Activated CD4-positive, alpha-beta memory T cell treated with anti-CD3 and anti-CD28 coated beads for 36 hours (primary cell): Measurements from ENCODE around the gene CCL17. TPM values are rescaled to one million over a fixed set of nuclear protein-coding genes. Genes with fewer than 3 reads are reported as not detected.

Experiments used
- CTCF ChIA-PET: fragments of 350-600 bp; sonication (Branson Sonifier 250); formaldehyde crosslinking; loops from one replicate; lab custom pipeline; 2021; ENCODE audit warnings: antibody characterized with exemption, inconsistent platforms; lab: Charles Lee
- POLR2A ChIA-PET: fragments of 350-600 bp; sonication (Branson Sonifier 250); formaldehyde crosslinking; loops from one replicate; lab custom pipeline; 2021; ENCODE audit warnings: antibody characterized with exemption; lab: Charles Lee
- DNase-seq: peaks from one replicate; pipeline ENCODE4 v3.0.0-alpha.2; 2020
- H3K27ac Mint-ChIP-seq: one replicate; pipeline ENCODE4 v1.8.0; 2021; ENCODE audit warnings: mixed read lengths
- H3K27me3 Mint-ChIP-seq: one replicate; pipeline ENCODE4 v1.8.0; 2021; ENCODE audit warnings: mixed read lengths
- H3K36me3 Mint-ChIP-seq: one replicate; pipeline ENCODE4 v1.8.0; 2021; ENCODE audit warnings: mixed read lengths
- H3K4me1 Mint-ChIP-seq: one replicate; pipeline ENCODE4 v1.8.0; 2021; ENCODE audit warnings: low read depth, mixed read lengths
- H3K4me3 Mint-ChIP-seq: one replicate; pipeline ENCODE4 v1.8.0; 2021; ENCODE audit warnings: mild to moderate bottlenecking, mixed read lengths
- H3K9me3 Mint-ChIP-seq: one replicate; pipeline ENCODE4 v1.8.0; 2021; ENCODE audit warnings: mixed read lengths
- intact Hi-C: fragments of 100-400 bp; cut with micrococcal nuclease; formaldehyde crosslinking; loops from one replicate; pipeline ENCODE4 v1.15.1; 2023
- total RNA-seq, 2 experiments: library from RNA; stranded (reverse); gene quantifications; one replicate each; pipeline ENCODE4 v1.2.3, GENCODE V29; 2021

The CCL17 gene
- total RNA-seq, 2 experiments from 2014 or later, result 1.6 to 3.1 TPM

DNA sequence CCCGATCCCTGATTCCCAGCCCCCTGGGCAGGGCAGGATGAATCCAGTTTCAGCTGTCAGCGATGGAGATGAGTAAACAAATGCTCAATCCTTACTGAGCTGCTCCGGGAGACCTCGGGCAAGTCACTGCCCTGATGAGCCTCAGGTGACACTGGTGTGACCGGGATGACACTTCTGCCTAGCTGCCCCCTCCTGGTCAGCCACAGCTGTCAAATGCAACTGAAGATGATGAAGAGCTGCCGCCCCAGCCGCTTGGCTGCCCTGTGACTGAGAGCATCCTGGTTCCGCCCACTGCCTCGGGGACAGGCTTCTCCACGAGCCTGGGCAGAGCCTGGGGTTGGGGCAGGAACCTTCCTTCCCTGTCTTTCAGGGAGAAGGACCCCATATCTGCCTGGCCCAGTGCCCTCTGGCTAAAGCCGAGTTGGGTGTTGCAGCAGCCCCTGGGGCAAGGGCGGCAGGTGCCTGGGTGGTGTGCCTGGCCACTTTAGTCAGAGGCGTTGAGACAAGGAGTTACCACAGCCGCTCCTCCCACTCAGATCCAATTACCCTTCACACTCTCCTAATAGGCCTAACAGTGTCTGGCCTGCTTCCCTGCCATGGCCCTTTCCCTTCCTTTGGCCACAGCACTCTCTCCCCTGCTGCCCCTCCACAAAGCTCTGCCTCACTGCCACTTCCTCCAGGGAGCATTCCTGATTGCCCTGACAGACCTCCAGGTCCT lies 5.5 kb downstream of the CCL17 start:
- ChIA-PET POLR2A (no interaction called here), CTCF (interaction anchor here (0.7 kb wide), 1 partner anchor 10 kb away, joined by 3 read pairs; no protein-coding TSS in a partner anchor)
- Mint-ChIP-seq H3K27me3 (no peaks in the 10 kb centered on the region), H3K4me1 (peaks cover 2% of the 10 kb centered on the region), H3K4me3 (no peak overlapping the region), H3K36me3 (no peaks in the 10 kb centered on the region), H3K9me3 (no peaks in the 10 kb centered on the region), H3K27ac (no peak overlapping the region)
- no peak for DNase-seq
- intact Hi-C loops, result no loop called here

DNA sequence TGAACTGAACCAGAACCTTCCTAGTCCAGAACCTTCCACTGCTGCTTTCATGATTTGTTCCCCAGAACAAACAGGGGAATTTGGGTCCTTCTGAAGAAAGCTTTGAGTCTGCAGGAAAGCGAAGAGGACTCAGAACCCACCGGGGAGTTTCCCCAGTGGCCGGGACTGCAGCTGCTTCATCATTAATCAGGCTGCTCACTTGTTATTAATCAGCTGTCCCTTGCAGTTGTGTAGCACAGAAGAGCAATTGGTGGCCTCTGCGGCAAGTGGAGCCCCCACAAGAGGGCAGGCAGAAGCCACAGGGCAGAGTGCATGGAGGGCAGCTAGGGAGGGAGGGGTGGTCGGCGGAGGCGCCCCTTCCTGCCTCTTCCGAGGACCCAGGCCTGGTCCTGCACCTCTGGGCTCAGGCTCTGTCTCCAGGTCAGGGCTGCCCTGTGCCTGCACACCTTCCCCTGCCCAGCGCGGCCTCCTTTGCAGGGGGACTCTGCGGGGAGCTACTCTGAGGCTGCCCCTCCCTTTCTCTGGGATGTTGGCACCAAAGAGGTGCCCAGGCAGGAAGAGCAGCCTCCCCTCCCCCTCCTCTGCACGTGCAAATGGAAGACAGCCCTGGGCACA lies 6.9 kb downstream of the CCL17 start:
- Mint-ChIP-seq H3K4me1 (no peaks in the 10 kb centered on the region), H3K36me3 (no peaks in the 10 kb centered on the region), H3K9me3 (no peaks in the 10 kb centered on the region), H3K4me3 (no peak overlapping the region), H3K27me3 (no peaks in the 10 kb centered on the region), H3K27ac (no peak overlapping the region)
- ChIA-PET CTCF (interaction anchor here (4.1 kb wide), 1 partner anchor 111 kb away, joined by 19 read pairs; no protein-coding TSS in a partner anchor), POLR2A (no interaction called here)
- intact Hi-C loops, result no loop called here
- no peak for DNase-seq

DNA sequence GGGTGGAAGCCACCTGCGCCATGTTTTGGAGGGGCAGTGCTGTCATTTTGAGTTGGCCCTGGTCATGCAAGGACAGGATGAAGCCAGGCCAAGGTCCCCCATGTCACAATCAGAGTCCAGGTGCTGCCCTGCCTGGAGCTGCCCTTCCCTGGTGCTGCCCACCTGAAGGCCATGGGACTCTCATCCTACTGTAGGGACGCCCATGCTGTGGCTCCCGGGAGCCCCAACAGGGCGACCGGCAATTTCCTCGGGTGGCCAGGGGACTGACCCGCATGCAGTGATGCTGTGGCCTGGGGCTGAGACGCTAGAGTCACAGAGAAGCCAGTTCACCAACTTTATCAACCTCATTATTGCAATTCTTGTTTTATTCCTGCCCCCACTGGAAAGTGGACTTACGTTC lies 8.0 kb downstream of the CCL17 start:
- no peaks in the 10 kb centered on the region for H3K36me3 Mint-ChIP-seq
- intact Hi-C loops, result no loop called here
- peaks cover 8% of the 10 kb centered on the region for H3K4me1 Mint-ChIP-seq
- H3K9me3 Mint-ChIP-seq, result no peaks in the 10 kb centered on the region
- no peak for DNase-seq
- POLR2A ChIA-PET, result no interaction called here
- H3K4me3 Mint-ChIP-seq, result no peak overlapping the region
- H3K27me3 Mint-ChIP-seq, result no peaks in the 10 kb centered on the region
- no peak overlapping the region for H3K27ac Mint-ChIP-seq
- CTCF ChIA-PET, result interaction anchor here (0.9 to 4.1 kb wide), 3 partner anchors 107 to 113 kb away, joined by 3 to 19 read pairs (median 6); no protein-coding TSS in a partner anchor

GRCh38 chr16:57413301-57413730 lies 8.7 kb downstream of the CCL17 start:
- Mint-ChIP-seq H3K9me3 (no peaks in the 10 kb centered on the region), H3K4me3 (no peak overlapping the region), H3K27me3 (no peaks in the 10 kb centered on the region), H3K4me1 (peaks cover 10% of the 10 kb centered on the region), H3K27ac (no peak overlapping the region), H3K36me3 (no peaks in the 10 kb centered on the region)
- no peak for DNase-seq
- ChIA-PET CTCF (interaction anchor here (0.9 to 4.1 kb wide), 3 partner anchors 107 to 113 kb away, joined by 3 to 19 read pairs (median 6); no protein-coding TSS in a partner anchor), POLR2A (no interaction called here)
- intact Hi-C loops, result no loop called here

DNA sequence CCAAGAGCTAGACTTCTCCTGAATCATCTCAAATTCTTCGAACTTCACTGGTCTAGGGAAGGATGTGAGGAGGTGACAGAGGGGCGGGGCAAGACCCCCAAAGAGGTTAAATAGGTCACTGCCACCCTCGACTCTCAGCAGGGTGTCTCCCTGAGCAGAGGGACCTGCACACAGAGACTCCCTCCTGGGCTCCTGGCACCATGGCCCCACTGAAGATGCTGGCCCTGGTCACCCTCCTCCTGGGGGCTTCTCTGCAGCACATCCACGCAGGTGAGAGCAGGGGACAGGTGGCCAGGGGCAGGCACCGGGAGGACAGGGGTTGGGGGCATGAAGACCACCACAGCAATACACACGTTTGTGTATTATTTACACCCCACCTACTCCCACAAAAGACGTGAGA lies 9.2 kb downstream of the CCL17 start:
- POLR2A ChIA-PET, result no interaction called here
- H3K9me3 Mint-ChIP-seq, result no peaks in the 10 kb centered on the region
- H3K4me3 Mint-ChIP-seq, result no peak overlapping the region
- no peak for DNase-seq
- H3K4me1 Mint-ChIP-seq, result peaks cover 10% of the 10 kb centered on the region
- H3K36me3 Mint-ChIP-seq, result no peaks in the 10 kb centered on the region
- intact Hi-C loops, result no loop called here
- H3K27me3 Mint-ChIP-seq, result no peaks in the 10 kb centered on the region
- H3K27ac Mint-ChIP-seq, result no peak overlapping the region
- CTCF ChIA-PET, result interaction anchor here (1.6 to 4.1 kb wide), 2 partner anchors 111 to 114 kb away, joined by 6 to 19 read pairs; no protein-coding TSS in a partner anchor

DNA sequence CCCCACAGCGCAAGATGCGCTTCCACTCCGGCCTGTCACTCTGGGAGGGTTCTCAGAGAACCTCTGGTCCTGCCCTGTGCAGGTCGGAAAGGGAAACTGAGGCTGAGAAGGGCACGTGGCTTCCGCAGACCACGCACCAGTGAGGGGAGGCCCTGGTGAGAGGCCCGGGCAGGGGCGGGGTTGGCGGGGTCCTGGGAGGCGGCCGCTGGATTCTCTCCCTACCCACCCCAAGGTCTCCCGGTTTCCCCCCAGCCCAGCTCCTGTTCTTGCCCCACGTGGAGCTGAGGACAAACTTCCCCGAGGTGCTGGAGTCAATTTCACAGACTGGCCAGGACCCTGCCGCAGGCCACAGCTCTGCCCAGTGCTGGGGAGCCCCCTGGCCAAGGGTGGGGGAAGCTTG lies 11.5 kb downstream of the CCL17 start:
- Mint-ChIP-seq H3K27me3 (no peaks in the 10 kb centered on the region), H3K9me3 (no peaks in the 10 kb centered on the region), H3K4me1 (peaks cover 13% of the 10 kb centered on the region), H3K4me3 (no peak overlapping the region), H3K27ac (no peak overlapping the region), H3K36me3 (no peaks in the 10 kb centered on the region)
- ChIA-PET POLR2A (interaction anchor here (0.7 kb wide), 1 partner anchor 99 kb away, joined by 3 read pairs; no protein-coding TSS in a partner anchor), CTCF (interaction anchor here (0.8 to 6.6 kb wide), 17 partner anchors 10 to 319 kb away, joined by 3 to 210 read pairs (median 8); partner anchors contain the start of genes CCL17, CIAPIN1 and COQ9)
- DNase-seq, result no peak
- intact Hi-C loops, result loop anchor here (5.0 kb wide), 2 partner anchors 231 to 334 kb away; no protein-coding TSS in a partner anchor

- ChIA-PET CTCF (interaction anchor here (0.8 to 6.6 kb wide), 18 partner anchors 10 to 174 kb away, joined by 3 to 210 read pairs (median 4); partner anchors contain the start of genes ARL2BP, CCL17, DOK4 and POLR2C), POLR2A (interaction anchor here (1.0 kb wide), 1 partner anchor 174 kb away, joined by 3 read pairs; no protein-coding TSS in a partner anchor)
- H3K4me3 Mint-ChIP-seq, result no peak overlapping the region
- no peak overlapping the region for H3K27ac Mint-ChIP-seq
- H3K4me1 Mint-ChIP-seq, result peaks cover 13% of the 10 kb centered on the region
- H3K36me3 Mint-ChIP-seq, result no peaks in the 10 kb centered on the region
- intact Hi-C loops, result loop anchor here (1.0 to 5.0 kb wide), 4 partner anchors 100 to 337 kb away; no protein-coding TSS in a partner anchor
- H3K9me3 Mint-ChIP-seq, result no peaks in the 10 kb centered on the region
- no peak for DNase-seq
- H3K27me3 Mint-ChIP-seq, result no peaks in the 10 kb centered on the region
Measured at GRCh38 chr16:57419506-57419905, 14.9 kb downstream of the CCL17 start.

- POLR2A ChIA-PET, result interaction anchor here (0.9 kb wide), 1 partner anchor 25 kb away, joined by 3 read pairs; the partner anchor contains the start of genes CIAPIN1 and COQ9
- CTCF ChIA-PET, result interaction anchor here (0.9 to 6.6 kb wide), 5 partner anchors 22 to 122 kb away, joined by 3 to 103 read pairs (median 4); partner anchors contain the start of genes CIAPIN1 and COQ9
- intact Hi-C loops, result no loop called here
- Mint-ChIP-seq H3K4me1 (peaks cover 6% of the 10 kb centered on the region), H3K4me3 (no peak overlapping the region), H3K27me3 (no peaks in the 10 kb centered on the region), H3K27ac (no peak overlapping the region), H3K36me3 (peaks cover under 1% of the 10 kb centered on the region), H3K9me3 (no peaks in the 10 kb centered on the region)
- DNase-seq, result no peak
Measured at GRCh38 chr16:57422026-57422944, 17.7 kb downstream of the CCL17 start.

- H3K9me3 Mint-ChIP-seq, result no peaks in the 10 kb centered on the region
- no peak overlapping the region for H3K4me3 Mint-ChIP-seq
- CTCF ChIA-PET, result interaction anchor here (1.8 kb wide), 1 partner anchor 24 kb away, joined by 4 read pairs; the partner anchor contains the start of genes CIAPIN1 and COQ9
- no peak overlapping the region for H3K27ac Mint-ChIP-seq
- intact Hi-C loops, result no loop called here
- peaks cover 3% of the 10 kb centered on the region for H3K4me1 Mint-ChIP-seq
- POLR2A ChIA-PET, result no interaction called here
- peaks cover 7% of the 10 kb centered on the region for H3K36me3 Mint-ChIP-seq
- no peak for DNase-seq
- H3K27me3 Mint-ChIP-seq, result no peaks in the 10 kb centered on the region
Measured at GRCh38 chr16:57423152-57423551, 18.6 kb downstream of the CCL17 start.

DNA sequence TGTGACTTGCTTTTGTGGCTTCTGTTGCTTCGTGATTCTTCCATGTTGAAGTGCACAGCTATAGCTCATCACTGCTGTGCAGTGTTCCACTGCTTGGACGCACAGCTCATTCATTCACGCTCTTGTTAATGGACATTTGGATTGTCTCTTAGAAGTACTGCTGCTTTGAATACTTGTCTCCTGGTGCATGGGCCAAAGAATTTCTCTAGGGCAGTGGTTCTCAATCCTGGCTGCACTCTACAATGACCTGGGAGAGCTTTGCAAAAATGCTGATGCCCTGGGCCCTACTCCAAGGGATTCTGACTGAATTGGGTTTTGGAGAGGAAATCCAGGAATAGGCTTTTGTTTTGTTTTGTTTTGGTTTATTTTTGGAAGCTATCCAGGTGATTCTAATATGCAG lies 20.0 kb downstream of the CCL17 start:
- ChIA-PET CTCF (interaction anchor here (1.5 kb wide), 1 partner anchor 95 kb away, joined by 3 read pairs; no protein-coding TSS in a partner anchor), POLR2A (no interaction called here)
- H3K27ac Mint-ChIP-seq, result no peak overlapping the region
- no peaks in the 10 kb centered on the region for H3K4me1 Mint-ChIP-seq
- no peak for DNase-seq
- intact Hi-C loops, result no loop called here
- H3K27me3 Mint-ChIP-seq, result no peaks in the 10 kb centered on the region
- no peak overlapping the region for H3K4me3 Mint-ChIP-seq
- no peaks in the 10 kb centered on the region for H3K9me3 Mint-ChIP-seq
- peaks cover 17% of the 10 kb centered on the region for H3K36me3 Mint-ChIP-seq

GRCh38 chr16:57426356-57426755 lies 21.8 kb downstream of the CCL17 start:
- POLR2A ChIA-PET, result no interaction called here

More at GRCh38 chr16:57426356-57426755, 21.8 kb downstream of the CCL17 start:
- Mint-ChIP-seq H3K27me3 (no peaks in the 10 kb centered on the region), H3K36me3 (peaks cover 30% of the 10 kb centered on the region), H3K4me3 (no peak overlapping the region), H3K27ac (no peak overlapping the region), H3K4me1 (no peaks in the 10 kb centered on the region), H3K9me3 (no peaks in the 10 kb centered on the region)
- no peak for DNase-seq
- intact Hi-C loops, result no loop called here
- CTCF ChIA-PET, result interaction anchor here (0.9 to 2.5 kb wide), 2 partner anchors 9 to 126 kb away, joined by 3 to 12 read pairs; no protein-coding TSS in a partner anchor
